PFSK-1 (cell line): ENCODE measurements around the gene SCAMP5.

Source experiments
- POLR2AphosphoS5 ChIP-seq: IDR thresholded peaks from 2 replicates; pipeline ENCODE4 v1.6.1; 2012; ENCODE audit warnings: low read depth, mild to moderate bottlenecking, control low read depth, low read length, moderate library complexity
- REST ChIP-seq, 2 experiments: IDR thresholded peaks; 2 replicates each; pipeline versions ENCODE4 v1.6.1 to v1.8.0; 2011 to 2012; ENCODE audit warnings: low read depth in 2 of 2, low read length in 2 of 2, control low read depth in 1 of 2, inconsistent platforms in 1 of 2, mild to moderate bottlenecking in 1 of 2, moderate library complexity in 1 of 2; ENCODE audit not compliant: insufficient read depth in 1 of 2
- SIN3A ChIP-seq: IDR thresholded peaks from 2 replicates; pipeline ENCODE4 v1.6.1; 2012; ENCODE audit warnings: mild to moderate bottlenecking, low read length, moderate library complexity, borderline replicate concordance; ENCODE audit not compliant: insufficient read depth
- TAF1 ChIP-seq: IDR thresholded peaks from 2 replicates; pipeline ENCODE4 v1.6.1; 2012; ENCODE audit warnings: low read length, control low read depth, borderline replicate concordance; ENCODE audit not compliant: insufficient read depth

DNA sequence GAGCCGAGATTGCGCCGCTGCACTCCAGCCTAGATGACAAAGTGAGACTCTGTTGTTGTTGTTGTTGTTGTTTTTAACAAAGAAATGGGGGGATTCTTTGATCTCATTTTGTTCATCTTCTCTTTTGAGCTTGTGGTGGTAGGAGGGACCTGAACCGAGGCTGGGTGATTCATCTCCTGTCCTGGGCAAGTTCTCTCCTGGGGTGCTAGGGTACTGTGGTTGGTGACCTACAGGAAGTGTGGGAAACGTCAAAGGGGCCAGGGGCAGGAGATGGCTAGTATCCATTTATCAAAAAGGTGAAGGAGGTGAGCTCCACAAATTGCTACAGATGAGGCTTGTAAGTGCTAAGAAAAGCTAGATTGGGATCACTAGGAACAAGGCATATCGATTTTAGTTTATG is 42.3 kb downstream of the SCAMP5 start:
- no peak for TF ChIP-seq SIN3A
- TF ChIP-seq POLR2AphosphoS5, result no peak
- TF ChIP-seq REST (IDR thresholded peaks at IDR 0.05; ENCODE audit: insufficient read depth in 1 of 2, low read depth in 2 of 2, low read length in 2 of 2), result no peak
- no peak for TF ChIP-seq TAF1
